Effector memory CD8-positive, alpha-beta T cell (primary cell): ENCODE results near the gene KRT16.
"Not testable (repeated sequence)": the region's sequence is repeated elsewhere in the genome, so short reads cannot be mapped to it uniquely, and the experiment has no call there.

ENCODE experiments used
- ATAC-seq: fragments of 150-1000 bp; cut with Tn5 transposase; replicated peaks from 2 replicates; pipeline ENCODE4 v1.10.0; 2021; ENCODE audit warnings: mild to moderate bottlenecking, moderate library complexity
- DNase-seq, 3 experiments: peaks; one replicate each; pipeline ENCODE4 v3.0.0; 2021
- H3K27ac Mint-ChIP-seq, 2 donors: one replicate each; pipeline ENCODE4 v1.8.0; 2022; ENCODE audit warnings: mild to moderate bottlenecking in 2 of 2, mixed read lengths in 2 of 2, moderate library complexity in 2 of 2
- H3K27me3 Mint-ChIP-seq, 2 donors: one replicate each; pipeline ENCODE4 v1.8.0; 2022; ENCODE audit warnings: mixed read lengths in 2 of 2
- H3K36me3 Mint-ChIP-seq: one replicate; pipeline ENCODE4 v1.8.0; 2022; ENCODE audit warnings: mild to moderate bottlenecking, moderate library complexity, mixed read lengths; ENCODE audit not compliant: insufficient read depth
- H3K4me1 Mint-ChIP-seq, 2 donors: one replicate each; pipeline ENCODE4 v1.8.0; 2022; ENCODE audit warnings: low read depth in 2 of 2, mixed read lengths in 2 of 2
- H3K4me3 Mint-ChIP-seq, 2 donors: one replicate each; pipeline ENCODE4 v1.8.0; 2022; ENCODE audit warnings: mild to moderate bottlenecking in 2 of 2, mixed read lengths in 2 of 2, moderate library complexity in 2 of 2
- H3K9me3 Mint-ChIP-seq, 2 donors: one replicate each; pipeline ENCODE4 v1.8.0; 2022; ENCODE audit warnings: mixed read lengths in 2 of 2
- total RNA-seq, 9 experiments: gene quantifications; one replicate each; lab custom pipeline; 2026; lab: John Stamatoyannopoulos, UW

KRT16 gene
- 0 reads per million in 9 experiments for total RNA-seq

DNA sequence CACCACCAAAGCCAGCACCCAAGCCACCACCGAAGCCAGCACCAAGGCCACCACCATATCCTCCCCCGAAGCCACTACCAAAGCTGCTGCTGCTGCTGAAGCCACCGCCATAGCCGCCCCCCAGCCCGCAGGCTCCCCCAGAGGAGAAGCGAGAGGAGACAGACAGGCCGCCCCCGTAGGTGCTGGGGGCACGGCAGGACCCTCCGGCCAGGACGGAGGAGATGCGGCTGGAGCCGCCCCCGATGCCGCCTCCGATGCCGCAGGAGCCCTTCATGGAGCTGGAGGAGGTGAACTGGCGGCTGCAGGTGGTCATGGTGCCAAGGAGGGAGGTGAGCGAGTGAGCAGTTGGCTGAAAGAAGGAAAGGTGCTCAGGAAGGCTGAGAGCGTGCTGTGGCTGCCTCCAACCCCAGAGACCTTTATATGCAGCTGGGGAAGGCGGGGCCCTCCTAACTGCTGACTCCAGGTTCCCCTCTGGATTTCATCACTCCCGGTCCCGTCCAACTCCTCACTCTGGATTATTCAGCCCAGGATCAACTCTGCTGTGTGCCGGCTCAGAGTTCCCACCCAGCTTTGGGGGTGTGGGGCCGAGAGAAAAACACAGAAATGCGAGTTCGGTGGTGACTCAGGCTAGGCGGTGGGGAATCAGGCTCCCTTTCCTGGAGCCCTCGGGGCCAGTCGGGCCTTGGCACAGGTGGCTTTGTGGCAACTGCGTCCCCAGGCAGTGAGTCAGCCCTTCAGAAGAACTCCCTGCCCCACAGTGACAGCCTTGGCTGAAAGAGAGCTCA is at the start of gene KRT16:
Gene KRT16 (minus strand): TSS at position 392 of the 785 bp plus-strand sequence. CDS start 79 bp downstream, at position 313.
- DNase-seq, H3K9me3 Mint-ChIP-seq, H3K36me3 Mint-ChIP-seq, H3K27ac Mint-ChIP-seq, H3K4me1 Mint-ChIP-seq, ATAC-seq, H3K4me3 Mint-ChIP-seq: not testable (repeated sequence)
- H3K27me3 Mint-ChIP-seq = peaks cover 39 to 87% of the 10 kb centered on the region in 2 donors

DNA sequence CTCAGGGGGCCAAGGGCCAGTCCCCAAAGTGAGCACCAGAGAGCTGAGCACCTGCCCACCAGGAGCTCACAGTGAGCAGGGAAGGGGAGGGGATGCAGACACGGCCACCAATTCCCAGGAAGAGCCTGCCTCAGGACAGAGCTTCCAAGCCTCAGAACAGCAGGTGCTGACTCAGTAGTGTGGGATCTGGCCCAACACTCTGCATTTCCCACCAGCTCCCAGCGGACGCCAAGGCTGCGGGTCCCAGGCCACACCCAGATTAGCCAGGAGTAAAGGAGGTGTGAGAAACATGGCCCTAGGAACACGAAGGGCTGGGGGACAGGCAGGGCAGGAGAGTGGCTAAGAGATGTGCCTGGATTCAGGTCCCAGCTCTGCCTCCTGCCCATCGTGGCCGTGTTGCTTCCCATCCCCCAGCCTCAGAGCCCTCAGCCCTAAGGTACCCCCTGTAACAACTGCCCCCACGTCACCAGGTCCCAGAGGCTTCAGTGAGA is 47.7 kb upstream of the KRT16 start:
- no peak for DNase-seq
- Mint-ChIP-seq H3K27me3 (peaks cover 6 to 19% of the 10 kb centered on the region in 2 donors), H3K4me1 (no peaks in the 10 kb centered on the region), H3K27ac (no peak overlapping the region), H3K4me3 (no peak overlapping the region), H3K9me3 (no peaks in the 10 kb centered on the region), H3K36me3 (peaks cover 3% of the 10 kb centered on the region)
- no peak for ATAC-seq

DNA sequence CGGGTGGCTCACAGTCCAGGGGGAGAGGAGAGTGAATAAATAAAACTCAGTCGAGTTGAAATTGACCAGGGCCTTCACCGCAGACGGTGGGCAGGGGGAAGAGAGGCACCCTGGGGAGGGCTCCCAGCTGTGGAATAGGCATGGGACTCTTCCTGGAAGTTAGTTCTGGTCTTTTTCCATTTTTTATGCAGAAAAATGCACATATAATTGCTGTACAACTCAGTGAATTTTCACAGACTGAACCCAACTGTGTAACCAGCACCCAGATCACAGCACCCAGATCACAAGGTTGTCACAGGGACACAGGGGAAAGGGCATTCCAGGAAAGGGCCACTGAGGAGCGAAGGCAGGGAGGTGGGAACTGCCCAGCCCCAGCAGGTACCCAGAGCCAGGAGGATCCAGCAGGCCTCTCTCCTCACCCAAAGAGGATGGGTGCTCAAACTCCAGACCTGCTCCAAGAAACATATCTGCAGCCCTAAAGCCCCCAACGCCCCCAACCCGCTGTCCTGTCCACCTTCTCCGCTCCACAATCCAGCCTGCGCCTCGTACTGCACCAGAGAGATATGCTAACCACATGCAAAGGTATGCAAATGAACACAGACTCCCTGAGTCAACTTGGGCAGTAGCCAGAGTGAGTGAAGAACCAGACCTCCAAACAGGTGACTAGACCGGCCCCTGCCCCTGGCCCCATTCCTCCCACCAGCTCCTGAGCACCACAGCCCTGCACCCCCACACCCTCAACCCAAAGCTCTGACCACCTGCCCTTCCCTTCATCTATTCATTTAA is 47.1 kb upstream of the KRT16 start:
- no peaks in the 10 kb centered on the region for H3K4me1 Mint-ChIP-seq
- peaks cover 3% of the 10 kb centered on the region for H3K36me3 Mint-ChIP-seq
- H3K9me3 Mint-ChIP-seq = no peaks in the 10 kb centered on the region
- no peak overlapping the region for H3K27ac Mint-ChIP-seq
- DNase-seq (no peak), ATAC-seq (no peak)
- H3K27me3 Mint-ChIP-seq = peaks cover 6 to 19% of the 10 kb centered on the region in 2 donors
- H3K4me3 Mint-ChIP-seq = no peak overlapping the region

DNA sequence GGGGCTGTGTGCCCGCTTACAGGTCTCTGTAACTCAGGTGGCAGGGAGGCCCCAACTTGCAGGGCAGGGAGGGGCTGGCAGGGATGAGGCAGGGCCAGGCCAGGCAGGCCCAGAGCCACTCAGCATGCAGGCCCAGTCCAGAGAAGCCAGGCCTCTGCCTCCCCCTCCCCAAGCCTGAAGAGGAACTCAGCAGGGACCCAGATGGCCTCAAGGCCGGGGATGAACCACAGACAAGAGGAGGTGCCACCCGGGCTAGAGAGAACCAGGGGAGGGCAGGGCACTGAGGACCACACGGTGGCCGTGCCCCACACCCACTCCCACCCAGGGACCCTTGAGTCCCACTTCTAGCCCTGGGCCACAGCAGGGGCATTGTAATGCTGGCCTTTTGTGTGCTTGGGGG is 46.3 kb upstream of the KRT16 start:
- DNase-seq (no peak), ATAC-seq (no peak)
- H3K9me3 Mint-ChIP-seq = no peaks in the 10 kb centered on the region
- H3K4me3 Mint-ChIP-seq = no peak overlapping the region
- peaks cover 3% of the 10 kb centered on the region for H3K36me3 Mint-ChIP-seq
- H3K4me1 Mint-ChIP-seq = no peaks in the 10 kb centered on the region
- H3K27me3 Mint-ChIP-seq = peaks cover 6 to 19% of the 10 kb centered on the region in 2 donors
- H3K27ac Mint-ChIP-seq = no peak overlapping the region

DNA sequence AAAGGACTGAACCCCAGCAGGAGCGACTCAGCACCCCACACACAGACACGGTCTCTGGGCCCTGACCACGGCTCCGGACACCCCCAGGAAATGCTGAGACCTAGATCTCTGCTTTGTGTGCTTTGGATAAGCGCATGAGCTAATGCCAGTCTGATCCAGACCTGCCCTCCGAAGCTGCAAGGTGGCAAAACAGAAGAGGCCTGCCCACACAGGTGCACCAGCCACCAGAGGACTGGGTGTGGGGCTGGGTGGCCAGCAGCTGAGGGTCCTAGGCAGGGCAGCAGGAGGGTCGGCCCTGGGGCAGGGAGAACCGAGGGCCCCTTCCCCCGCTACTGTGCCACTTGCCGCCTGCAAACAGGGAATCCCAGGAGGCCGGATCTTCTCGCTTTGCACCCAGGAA is 45.4 kb upstream of the KRT16 start:
- Mint-ChIP-seq H3K4me1 (no peaks in the 10 kb centered on the region), H3K9me3 (no peaks in the 10 kb centered on the region), H3K27me3 (peaks cover 6 to 19% of the 10 kb centered on the region in 2 donors), H3K4me3 (no peak overlapping the region), H3K27ac (no peak overlapping the region), H3K36me3 (peaks cover 3% of the 10 kb centered on the region)
- ATAC-seq = no peak
- no peak for DNase-seq

DNA sequence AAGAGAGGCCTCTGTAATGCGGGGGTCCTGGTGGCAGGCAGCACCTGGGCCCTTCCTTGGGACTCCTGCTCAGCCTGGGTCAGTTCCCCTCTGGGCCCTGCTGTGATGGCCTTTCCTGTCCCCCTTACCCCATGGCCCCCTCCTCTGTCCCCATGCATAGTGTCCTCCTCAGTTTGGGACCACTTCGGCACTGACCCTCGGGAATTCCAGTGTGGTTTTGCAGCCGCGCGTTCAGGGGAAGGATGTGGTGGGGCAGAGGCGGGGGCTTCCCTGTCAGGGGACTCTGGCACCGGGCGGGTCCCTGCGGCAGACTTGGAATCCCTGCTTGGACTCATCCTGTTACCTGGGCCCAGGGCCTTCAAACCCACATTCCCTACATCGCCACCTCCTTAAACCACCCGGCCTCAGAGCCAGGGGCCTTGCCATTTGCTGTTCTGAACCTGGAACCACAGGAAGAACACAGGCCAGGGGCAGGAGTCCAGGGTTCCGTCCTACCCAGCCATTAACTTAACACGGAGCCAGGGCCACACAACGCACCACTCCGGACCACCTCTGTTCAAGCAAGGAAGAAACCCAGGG is 44.7 kb upstream of the KRT16 start:
- no peaks in the 10 kb centered on the region for H3K36me3 Mint-ChIP-seq
- peaks cover 6 to 19% of the 10 kb centered on the region in 2 donors for H3K27me3 Mint-ChIP-seq
- no peak overlapping the region for H3K27ac Mint-ChIP-seq
- H3K9me3 Mint-ChIP-seq = no peaks in the 10 kb centered on the region
- H3K4me3 Mint-ChIP-seq = no peak overlapping the region
- DNase-seq = no peak
- ATAC-seq = no peak
- no peaks in the 10 kb centered on the region for H3K4me1 Mint-ChIP-seq

DNA sequence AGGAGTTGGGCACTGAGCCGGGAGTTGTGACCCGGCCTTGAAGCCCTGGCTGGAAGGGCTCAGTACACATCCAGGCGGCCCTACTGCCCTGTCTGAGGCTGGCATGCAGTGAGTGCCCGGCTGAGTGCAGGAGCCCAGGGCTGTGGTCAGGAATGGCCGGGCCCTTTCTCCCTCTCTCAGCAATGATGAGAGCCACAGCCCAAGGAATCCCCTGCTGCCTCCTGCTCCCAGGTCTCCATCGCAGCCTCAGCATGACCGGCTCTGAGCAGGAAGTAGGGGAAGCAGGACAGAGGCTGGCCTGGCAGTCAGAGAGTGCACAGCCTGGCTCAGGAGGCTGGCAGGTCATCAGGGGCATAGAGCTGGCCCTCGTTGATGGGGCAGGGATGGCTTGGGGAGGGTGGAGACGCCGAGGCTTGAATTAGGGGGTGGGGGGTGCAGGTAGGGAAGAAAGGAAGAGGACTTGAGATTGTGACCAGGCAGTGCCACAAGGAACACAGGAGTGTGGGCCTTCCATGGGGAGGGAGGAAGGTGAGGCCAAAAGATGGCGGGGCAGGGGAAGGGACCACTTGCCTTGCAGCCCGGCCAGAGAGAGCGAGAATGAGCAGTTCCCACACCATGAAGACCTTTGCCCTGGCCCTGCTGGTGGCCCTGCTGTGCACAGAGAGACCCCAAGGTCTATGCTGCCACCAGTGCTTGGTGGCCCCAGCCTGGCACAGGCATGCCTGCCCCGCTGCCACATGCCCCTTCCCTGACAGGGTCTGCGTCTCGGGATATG is 43.9 kb upstream of the KRT16 start:
- H3K27ac Mint-ChIP-seq = no peak overlapping the region
- H3K4me3 Mint-ChIP-seq = no peak overlapping the region
- no peaks in the 10 kb centered on the region for H3K4me1 Mint-ChIP-seq
- DNase-seq (no peak), ATAC-seq (no peak)
- no peaks in the 10 kb centered on the region for H3K9me3 Mint-ChIP-seq
- H3K27me3 Mint-ChIP-seq = peaks cover 6 to 19% of the 10 kb centered on the region in 2 donors
- H3K36me3 Mint-ChIP-seq = no peaks in the 10 kb centered on the region

DNA sequence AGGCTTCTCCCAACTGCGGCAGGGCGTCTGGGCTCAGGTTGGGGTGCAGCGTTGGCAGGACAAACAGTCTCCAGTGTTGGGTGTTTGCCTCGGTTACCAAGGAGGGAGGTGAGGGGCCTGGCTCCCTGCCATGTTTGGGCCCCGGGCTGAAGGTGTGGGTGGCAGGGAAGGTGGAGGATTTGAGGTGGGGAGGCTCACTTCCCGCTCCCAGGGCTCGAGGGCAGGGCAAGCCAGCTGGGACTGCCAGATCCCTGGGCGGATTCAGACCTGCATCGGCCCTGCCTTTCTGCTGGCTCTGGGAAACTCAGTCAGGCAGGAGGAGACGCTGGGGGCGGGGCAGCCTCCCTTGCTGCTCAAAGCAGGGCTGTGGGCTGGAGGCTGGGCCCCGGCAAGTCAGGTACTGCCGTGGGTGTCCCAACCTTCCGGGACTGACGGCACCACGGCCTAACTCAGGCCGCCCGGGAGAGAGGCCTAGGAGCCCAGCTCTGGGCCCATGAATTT is 43.1 kb upstream of the KRT16 start:
- Mint-ChIP-seq H3K27me3 (peaks cover 6 to 19% of the 10 kb centered on the region in 2 donors), H3K4me1 (no peaks in the 10 kb centered on the region), H3K36me3 (no peaks in the 10 kb centered on the region), H3K27ac (peak overlapping the region in 1 of 2 donors; percentile 13), H3K4me3 (no peak overlapping the region), H3K9me3 (no peaks in the 10 kb centered on the region)
- DNase-seq (no peak), ATAC-seq (no peak)

DNA sequence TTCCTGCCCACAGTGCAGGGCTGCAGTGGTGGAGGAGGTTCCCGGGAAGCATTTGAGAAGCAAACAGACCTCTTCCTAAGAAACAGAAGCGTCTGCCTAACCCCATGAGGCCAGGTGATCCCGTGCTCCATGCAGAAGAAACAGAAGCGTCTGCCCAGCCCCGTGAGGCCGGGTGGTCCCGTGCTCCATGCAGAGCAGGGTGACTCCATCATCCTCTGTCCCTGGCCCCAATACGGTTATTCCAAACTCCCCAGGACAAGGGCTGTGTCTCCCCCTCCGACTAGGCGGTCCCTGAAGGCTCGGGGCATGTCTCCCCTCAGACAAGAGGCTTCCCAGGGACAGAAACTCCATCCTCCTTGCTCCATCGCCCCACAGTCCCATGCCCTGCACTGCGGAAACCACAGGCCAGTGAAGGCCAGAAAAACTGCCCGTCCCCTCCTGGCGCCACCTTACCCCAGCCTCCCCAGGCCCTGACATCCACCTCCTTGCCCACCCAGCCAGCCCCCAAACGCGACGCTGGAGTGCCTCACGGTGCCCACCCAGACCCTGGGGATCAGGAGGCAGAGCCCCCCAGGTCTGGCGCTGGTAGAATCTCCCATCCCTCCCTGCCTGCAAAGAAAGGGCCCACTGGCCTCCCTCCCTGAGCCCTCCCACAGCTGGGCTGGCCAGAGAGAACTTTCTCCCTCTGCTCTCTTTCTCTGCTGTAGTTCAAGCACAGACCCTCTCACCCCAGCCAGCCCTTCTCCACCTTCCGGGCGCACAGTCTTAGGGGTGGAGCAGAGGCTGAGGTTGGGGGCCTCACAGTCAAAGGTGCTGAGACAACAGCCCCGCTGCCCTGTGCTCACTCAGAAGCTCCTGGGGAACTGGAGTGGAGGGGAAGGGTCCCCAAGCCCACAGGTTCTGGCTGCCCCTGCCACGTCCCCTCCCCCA is 42.4 kb upstream of the KRT16 start:
- ATAC-seq (no peak), DNase-seq (no peak)

DNA sequence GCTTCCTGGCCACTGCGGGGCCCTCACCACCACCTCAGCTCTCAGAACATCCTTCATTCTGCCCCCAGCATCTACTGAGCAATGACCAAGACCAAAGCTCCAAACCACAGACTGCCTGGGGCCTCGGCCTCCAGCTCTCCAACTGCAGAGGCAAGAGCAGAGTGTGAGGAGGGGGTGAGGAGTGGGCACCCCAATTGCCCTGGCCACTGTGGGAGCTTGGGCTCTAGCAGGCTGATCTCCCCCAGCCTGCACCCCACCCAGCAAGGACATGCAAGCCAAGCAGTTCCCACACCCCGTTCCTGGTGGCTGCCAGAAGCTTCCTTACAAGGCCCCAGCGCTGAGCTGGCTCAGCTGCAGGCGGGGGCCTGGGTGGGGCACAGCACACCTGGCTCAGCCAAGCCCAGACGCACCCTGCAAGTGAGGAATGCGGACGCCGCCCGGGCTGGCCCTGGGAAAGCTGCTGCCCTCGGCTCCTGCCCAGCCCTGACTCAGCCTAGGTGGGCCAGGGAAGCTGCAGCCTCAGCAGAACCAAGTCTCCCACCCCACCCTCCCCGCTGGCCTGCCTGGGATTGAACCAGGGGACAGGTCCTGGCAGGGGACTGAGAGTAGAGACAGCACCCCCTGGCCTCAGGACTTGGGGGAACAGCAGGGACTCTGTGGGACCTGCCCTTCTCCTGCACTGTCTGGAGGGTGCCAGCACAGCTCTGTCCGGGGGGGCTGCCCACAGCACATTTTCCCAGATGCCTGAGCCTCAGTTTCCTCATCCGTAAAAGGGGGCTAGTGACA is 41.5 kb upstream of the KRT16 start:
- Mint-ChIP-seq H3K4me1 (no peaks in the 10 kb centered on the region), H3K27ac (no peak overlapping the region), H3K9me3 (no peaks in the 10 kb centered on the region), H3K27me3 (peaks cover 6 to 19% of the 10 kb centered on the region in 2 donors), H3K4me3 (no peak overlapping the region), H3K36me3 (no peaks in the 10 kb centered on the region)
- ATAC-seq (no peak), DNase-seq (no peak)

More for the DNA sequence above, 42.4 kb upstream of the KRT16 start:
- no peak overlapping the region for H3K4me3 Mint-ChIP-seq
- H3K4me1 Mint-ChIP-seq = no peaks in the 10 kb centered on the region
- peak overlapping the region in 1 of 2 donors; percentile 13 for H3K27ac Mint-ChIP-seq
- no peaks in the 10 kb centered on the region for H3K36me3 Mint-ChIP-seq
- H3K27me3 Mint-ChIP-seq = peaks cover 6 to 19% of the 10 kb centered on the region in 2 donors
- no peaks in the 10 kb centered on the region for H3K9me3 Mint-ChIP-seq

DNA sequence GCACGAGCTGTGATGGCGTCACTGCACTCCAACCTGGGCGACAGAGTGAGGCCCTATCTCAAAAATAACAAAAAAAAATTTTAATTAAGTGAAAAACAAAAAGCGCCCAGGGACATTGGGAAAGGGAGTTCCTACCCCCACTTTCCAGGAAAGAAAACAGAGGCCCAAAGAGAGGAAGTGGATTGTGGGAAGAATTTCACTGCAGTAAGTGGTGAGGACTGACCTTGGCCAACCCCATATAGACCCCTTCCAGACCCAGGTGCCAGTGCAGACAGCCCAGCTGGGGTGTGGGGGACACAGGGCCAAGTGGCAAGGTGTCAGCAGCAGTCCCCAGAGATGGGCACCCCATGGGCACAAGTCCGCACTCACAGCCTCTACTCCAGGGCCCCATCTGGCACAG is 40.9 kb upstream of the KRT16 start:
- no peaks in the 10 kb centered on the region for H3K9me3 Mint-ChIP-seq
- no peaks in the 10 kb centered on the region for H3K36me3 Mint-ChIP-seq
- H3K4me3 Mint-ChIP-seq = no peak overlapping the region
- no peak for ATAC-seq
- peaks cover 6 to 19% of the 10 kb centered on the region in 2 donors for H3K27me3 Mint-ChIP-seq
- H3K4me1 Mint-ChIP-seq = peaks cover 4% of the 10 kb centered on the region in 2 donors
- DNase-seq = no peak
- H3K27ac Mint-ChIP-seq = no peak overlapping the region
